K562 (cell line): Measurements from ENCODE around the gene SLC2A6. TPM values are rescaled to one million over a fixed set of nuclear protein-coding genes. Genes with fewer than 3 reads are reported as not detected.

Experiments used
- ATAC-seq: fragments of 200-7000 bp; cut with Tn5 transposase; 3 replicates; pipeline ENCODE4 v1.9.1; 2020; ENCODE audit warnings: moderate library complexity
- BruUV-seq: library from RNA; stranded (reverse); fragments of 400-500 nt; replicated peaks from 2 replicates; lab custom pipeline; 2021; lab: Mats Ljungman, UMichigan
- CTCF ChIA-PET: fragments of 300-600 bp; formaldehyde crosslinking; extraction: SDS; loops from one replicate; lab custom pipeline; 2021; ENCODE audit warnings: low intra/inter-chr PET ratio; lab: Yijun Ruan, JAX
- POLR2A ChIA-PET: fragments of 300-600, 350-650 bp; sonication (Branson Sonifier 250); formaldehyde crosslinking; extraction: SDS; loops from one replicate; lab custom pipeline; 2021; ENCODE audit warnings: antibody characterized with exemption, inconsistent platforms; lab: Yijun Ruan, JAX
- DNase-seq, 4 experiments: peaks; one replicate each; pipeline versions ENCODE4 v3.0.0 to v3.0.0-alpha.2; 2011 to 2018; ENCODE audit warnings: low spot score in 3 of 4, mixed read lengths in 3 of 4; ENCODE audit errors: extremely low read depth in 1 of 4
- FAIRE-seq: peaks from 2 replicates; lab custom pipeline; 2011; peaks lifted over from hg19 to GRCh38; lab: Jason Lieb, UNC
- H2AFZ ChIP-seq: 2 replicates; pipeline ENCODE4 v1.6.0; 2011; ENCODE audit warnings: low read depth, low read length, control low read depth, inconsistent platforms
- H3K27ac ChIP-seq: fragments of 200-600 bp; 3 replicates; pipeline ENCODE4 v1.8.0; 2011; ENCODE audit warnings: low read depth, mild to moderate bottlenecking, control low read depth, inconsistent platforms, low read length, moderate library complexity, mixed read lengths; ENCODE audit errors: extremely low read depth
- H3K27me3 ChIP-seq, 2 experiments: fragments of 300-600 bp in 1 of 2; 2 replicates in 1 of 2; 3 replicates in 1 of 2; pipeline versions ENCODE4 v1.6.0 to v1.8.0; 2011; ENCODE audit warnings: inconsistent platforms in 2 of 2, low read length in 2 of 2, mild to moderate bottlenecking in 1 of 2, mixed read lengths in 1 of 2, moderate library complexity in 1 of 2; ENCODE audit not compliant: control insufficient read depth in 2 of 2, insufficient read depth in 2 of 2
- H3K36me3 ChIP-seq: fragments of 300-600 bp; 3 replicates; pipeline ENCODE4 v1.8.0; 2011; ENCODE audit warnings: mild to moderate bottlenecking, low read length, inconsistent platforms; ENCODE audit not compliant: control insufficient read depth, insufficient read depth
- H3K4me1 ChIP-seq, 2 experiments: fragments of 200-600 bp in 1 of 2; replicated peaks in 1 of 2; 2 replicates in 1 of 2; 3 replicates in 1 of 2; pipeline versions ENCODE4 v1.5.1 to v1.8.0; 2011; ENCODE audit warnings: inconsistent platforms in 2 of 2, low read length in 2 of 2, mild to moderate bottlenecking in 1 of 2, mixed read lengths in 1 of 2, moderate library complexity in 1 of 2; ENCODE audit not compliant: control insufficient read depth in 2 of 2, insufficient read depth in 2 of 2
- H3K4me2 ChIP-seq: 2 replicates; pipeline ENCODE4 v1.6.1; 2011; ENCODE audit warnings: low read length, control low read depth, inconsistent platforms, mixed read lengths; ENCODE audit not compliant: insufficient read depth
- H3K4me3 ChIP-seq: fragments of 200-600 bp; sonication (generic), shearing (Covaris generic); 2 replicates; pipeline ENCODE4 v1.5.1; 2016; ENCODE audit warnings: control low read depth, inconsistent platforms
- H3K79me2 ChIP-seq: fragments of 200-600 bp; 3 replicates; pipeline ENCODE4 v1.8.0; 2011; ENCODE audit warnings: low read length, inconsistent platforms; ENCODE audit not compliant: control insufficient read depth, insufficient read depth
- H3K9ac ChIP-seq, 2 experiments: 2 replicates each; pipeline versions ENCODE4 v1.6.0 to v1.6.1; 2011; ENCODE audit warnings: low read depth in 2 of 2, low read length in 2 of 2, control low read depth in 1 of 2, inconsistent platforms in 1 of 2, mild to moderate bottlenecking in 1 of 2, mixed read lengths in 1 of 2; ENCODE audit not compliant: insufficient read depth in 1 of 2
- H3K9me1 ChIP-seq: one replicate; pipeline ENCODE4 v1.6.0; 2011; ENCODE audit warnings: inconsistent platforms, mild to moderate bottlenecking, low read length, moderate library complexity; ENCODE audit not compliant: control insufficient read depth, insufficient read depth
- H3K9me3 ChIP-seq: replicated peaks from 2 replicates; pipeline ENCODE4 v1.5.1; 2011; ENCODE audit warnings: low read depth, low read length, inconsistent platforms; ENCODE audit not compliant: control insufficient read depth, insufficient read depth
- H4K20me1 ChIP-seq: replicated peaks from 2 replicates; pipeline ENCODE4 v1.6.1; 2011; ENCODE audit warnings: low read length, inconsistent platforms, mixed read lengths; ENCODE audit not compliant: control insufficient read depth, insufficient read depth
- ETV5 ChIP-seq: sonication (generic); formaldehyde crosslinking; IDR thresholded peaks from 2 replicates; pipeline ENCODE4 v1.4.0; 2020; ENCODE audit warnings: low read depth, mild to moderate bottlenecking, missing genetic modification reagents
- GABPB1 ChIP-seq: sonication (generic); formaldehyde crosslinking; IDR thresholded peaks from 2 replicates; pipeline ENCODE4 v1.8.0; 2022; ENCODE audit warnings: mild to moderate bottlenecking, missing genetic modification reagents
- GATA2 ChIP-seq: sonication (generic); formaldehyde crosslinking; IDR thresholded peaks from 2 replicates; pipeline ENCODE4 v1.4.0; 2020; ENCODE audit warnings: mild to moderate bottlenecking, missing genetic modification reagents
- KLF16 ChIP-seq: IDR thresholded peaks from 2 replicates; pipeline ENCODE4 v1.6.1; 2016; ENCODE audit warnings: antibody characterized with exemption
- MIER1 ChIP-seq: fragments of 450-650 bp; IDR thresholded peaks from 2 replicates; pipeline ENCODE4 v1.6.1; 2016; ENCODE audit warnings: antibody characterized with exemption, mild to moderate bottlenecking, low read depth
- NFIC ChIP-seq: fragments of 450-650 bp; IDR thresholded peaks from 2 replicates; pipeline ENCODE4 v1.6.1; 2017; ENCODE audit warnings: mild to moderate bottlenecking, inconsistent platforms
- PHF21A ChIP-seq: fragments of 450-650 bp; IDR thresholded peaks from 2 replicates; pipeline ENCODE4 v1.6.1; 2017; ENCODE audit warnings: low read depth, borderline replicate concordance
- POLR3G ChIP-seq: IDR thresholded peaks from 2 replicates; pipeline ENCODE4 v1.6.1; 2011; ENCODE audit not compliant: insufficient read length, insufficient replicate concordance; ENCODE audit errors: extremely low read depth
- RFX1 ChIP-seq: fragments of 450-650 bp; IDR thresholded peaks from 2 replicates; pipeline ENCODE4 v1.6.1; 2016; ENCODE audit warnings: mild to moderate bottlenecking, moderate library complexity
- SAFB ChIP-seq: fragments of 200-400 bp; formaldehyde crosslinking; IDR thresholded peaks from 2 replicates; pipeline ENCODE4 v1.6.1; 2017; ENCODE audit warnings: low read depth, low read length, borderline replicate concordance
- SREBF1 ChIP-seq: fragments of 150-350 bp; IDR thresholded peaks from 2 replicates; pipeline ENCODE4 v1.6.1; 2014; ENCODE audit warnings: antibody characterized with exemption, low read depth, low read length, borderline replicate concordance
- SRSF7 ChIP-seq: fragments of 200-400 bp; formaldehyde crosslinking; optimal IDR thresholded peaks from 2 replicates; pipeline ENCODE3; 2017; ENCODE audit warnings: mild to moderate bottlenecking, low read depth, low read length
- TRIM28 ChIP-seq: fragments of 450-650 bp; IDR thresholded peaks from 2 replicates; pipeline ENCODE4 v1.6.1; 2017
- ZFP30 ChIP-seq: fragments of 250-450 bp; sonication (Bioruptor Pico); IDR thresholded peaks from 2 replicates; pipeline ENCODE4 v1.8.0; 2022; ENCODE audit warnings: moderate library complexity, mild to moderate bottlenecking, inconsistent platforms, borderline replicate concordance
- ZNF232 ChIP-seq: sonication (generic); formaldehyde crosslinking; IDR thresholded peaks from 2 replicates; pipeline ENCODE4 v1.8.0; 2022; ENCODE audit warnings: mild to moderate bottlenecking, missing genetic modification reagents
- ZNF280B ChIP-seq: fragments of 250-450 bp; sonication (Bioruptor Pico); IDR thresholded peaks from 2 replicates; pipeline ENCODE4 v1.5.1; 2021; ENCODE audit warnings: mild to moderate bottlenecking
- ZNF311 ChIP-seq: fragments of 250-450 bp; sonication (Bioruptor Pico); IDR thresholded peaks from 2 replicates; pipeline ENCODE4 v1.4.0; 2020; ENCODE audit warnings: mild to moderate bottlenecking, moderate library complexity
- WGBS: fragments of 100-300 bp; shearing (Covaris generic); methylation state at CpG from one replicate; pipeline ENCODE4 v1.1.6; 2016; ENCODE audit warnings: low coverage, mixed read lengths; ENCODE audit not compliant: insufficient coverage; ENCODE audit errors: missing lambda C conversion rate; 5-methylcytosine and 5-hydroxymethylcytosine counted together
- in situ Hi-C: fragments of 300-500 bp; cut with MboI; formaldehyde crosslinking; loops from 4 replicates; pipeline ENCODE4 v1.15.0; 2018; ENCODE audit warnings: inconsistent platforms, mixed read lengths
- intact Hi-C: fragments of 100-400 bp; cut with micrococcal nuclease; formaldehyde crosslinking; loops from 2 replicates; pipeline ENCODE4 v1.14.2; 2022
- polyA plus RNA-seq, 8 experiments: library from polyadenylated mRNA; depleted of rRNA in 4 of 8; stranded (reverse) in 5 of 8; unstranded in 3 of 8; fragments of >200 nt; fragmentation: Nextera tagmentation in 2 of 8; fragmentation: Illumina TruSeq in 1 of 8; extraction: Ambion mirVana in 2 of 8; extraction: Trizol in 1 of 8; gene quantifications; 2 replicates each; pipeline versions ENCODE4 v1.2.1 to v1.2.3, GENCODE V29; 2011 to 2014; ENCODE audit warnings: inconsistent platforms in 1 of 8, missing spikeins in 1 of 8
- total RNA-seq, 7 experiments: library from RNA; depleted of rRNA in 6 of 7; stranded (reverse); fragments of >200 nt in 6 of 7; fragmentation: Illumina TruSeq in 2 of 7; extraction: Trizol in 2 of 7; gene quantifications; 2 replicates each; pipeline versions ENCODE4 v1.2.1 to v1.2.3, GENCODE V29; 2011 to 2021; ENCODE audit warnings: low replicate concordance in 1 of 7
- TF ChIP-seq, protein P1 (sequence below): fragments of 250-450 bp; sonication (Bioruptor Pico); IDR thresholded peaks from 2 replicates; pipeline ENCODE4 v1.8.0; 2021; ENCODE audit warnings: borderline replicate concordance, mild to moderate bottlenecking, moderate library complexity; ENCODE audit not compliant: poor library complexity, severe bottlenecking

SLC2A6 gene
- total and polyA plus RNA-seq, 9 of the 15 experiments (the other 6 are each of a cell fraction or from before 2014, with no cell fraction given), result 0.04 to 0.38 (median 0.09) TPM; not detected in 3

- ATAC-seq (no peak), DNase-seq (no peak), FAIRE-seq (no peak)
- peaks cover 0 to 47% of the 10 kb centered on the region in 2 experiments; a peak in 3 of 5 replicates for H3K4me1 ChIP-seq
- no peaks in the 10 kb centered on the region for H3K36me3 ChIP-seq
- no peak overlapping the region for H2AFZ ChIP-seq
- no peak overlapping the region for H3K4me3 ChIP-seq
- H3K79me2 ChIP-seq, result no peaks in the 10 kb centered on the region
- no TSS peak for BruUV-seq
- 16% methylated on average over 18 of the region's 21 CpGs for WGBS
- H3K4me2 ChIP-seq, result no peak overlapping the region
- H3K9ac ChIP-seq, result no peak overlapping the region
- ChIA-PET POLR2A (interaction anchor here (1.0 kb wide), 1 partner anchor 101 kb away, joined by 3 read pairs; no protein-coding TSS in a partner anchor), CTCF (no interaction called here)
- peaks cover 14 to 53% of the 10 kb centered on the region in 2 experiments for H3K27me3 ChIP-seq
- no peak overlapping the region for H3K27ac ChIP-seq
- H3K9me3 ChIP-seq, result no peaks in the 10 kb centered on the region
- no peaks in the 10 kb centered on the region for H3K9me1 ChIP-seq
- H4K20me1 ChIP-seq, result peaks cover 19% of the 10 kb centered on the region
- in situ Hi-C loops, result no loop called here
- intact Hi-C loops, result no loop called here
- TF ChIP-seq ETV5 (CRISPR knock-in tag) (no peak), PHF21A (no peak), ZNF280B (CRISPR knock-in tag) (no peak), GATA2 (no peak), RFX1 (no peak), ZNF232 (no peak), SREBF1 (no peak), GABPB1 (no peak), POLR3G (no peak), ZNF311 (CRISPR knock-in tag) (no peak), ZFP30 (no peak), KLF16 (no peak), TRIM28 (no peak), SAFB (no peak), SRSF7 (no peak), NFIC (no peak), MIER1 (no peak)
- TF ChIP-seq, protein P1, sequence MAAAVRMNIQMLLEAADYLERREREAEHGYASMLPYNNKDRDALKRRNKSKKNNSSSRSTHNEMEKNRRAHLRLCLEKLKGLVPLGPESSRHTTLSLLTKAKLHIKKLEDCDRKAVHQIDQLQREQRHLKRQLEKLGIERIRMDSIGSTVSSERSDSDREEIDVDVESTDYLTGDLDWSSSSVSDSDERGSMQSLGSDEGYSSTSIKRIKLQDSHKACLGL (CRISPR knock-in tag), result no peak
Observed at GRCh38 chr9:133476941-133477340, 2.0 kb downstream of the SLC2A6 start.
